Activated T-cell treated with anti-CD3 and anti-CD28 coated beads for 1 hour (primary cell): Measurements from ENCODE around the gene ALAS1.

Experiments used
- DNase-seq: peaks from one replicate; pipeline ENCODE4 v3.0.0-alpha.2; 2020; ENCODE audit warnings: low read depth

Gene ALAS1

DNA sequence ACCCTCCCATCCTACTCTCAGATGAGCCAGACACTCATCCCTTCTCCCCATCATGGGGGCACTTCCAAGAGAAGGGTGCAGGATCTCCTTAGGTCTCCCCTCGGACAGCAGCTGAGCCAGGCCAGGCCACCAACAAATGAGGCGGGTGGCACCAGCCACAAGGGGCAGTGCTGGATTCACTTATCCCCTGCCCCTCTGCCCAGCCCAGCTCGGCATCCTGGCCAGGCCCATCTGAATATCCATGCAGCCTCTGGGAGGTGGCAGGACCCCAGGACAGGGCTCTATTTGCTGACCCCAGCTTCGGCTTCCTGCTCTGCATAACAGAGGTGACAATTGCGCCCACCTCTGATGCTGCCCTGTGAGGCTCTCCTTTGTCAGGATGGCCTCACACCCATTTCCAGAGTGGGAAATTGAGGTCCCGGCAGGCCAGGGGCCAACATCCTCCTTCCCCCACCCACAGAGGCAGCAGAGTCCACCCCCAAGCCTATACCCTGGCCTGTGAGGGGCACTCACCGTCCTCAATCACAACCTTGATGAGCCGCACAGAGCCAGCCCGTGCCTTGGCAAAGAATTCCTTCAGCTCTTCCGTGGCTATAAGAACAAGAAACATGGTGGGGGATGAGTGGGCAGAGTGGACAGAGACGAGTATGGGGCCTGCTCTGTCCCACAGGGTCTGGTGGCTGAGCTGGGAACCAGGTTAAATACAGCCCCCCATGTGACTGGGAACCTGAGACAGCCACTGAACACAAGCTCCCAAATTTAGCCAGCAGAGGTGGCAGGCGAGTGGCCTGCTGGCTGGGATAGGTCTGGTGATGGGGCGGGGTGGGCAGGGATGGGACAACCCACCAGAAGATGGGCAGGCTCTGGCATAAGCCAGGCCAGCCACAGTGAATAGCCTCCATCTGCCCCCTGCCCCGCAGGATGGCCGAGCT is 36.8 kb downstream of the ALAS1 start:
- DNase-seq, result no peak

- no peak for DNase-seq
Observed at GRCh38 chr3:52236424-52236886, 38.5 kb downstream of the ALAS1 start.

GRCh38 chr3:52237006-52237656 is 39.2 kb downstream of the ALAS1 start:
- no peak for DNase-seq

GRCh38 chr3:52237657-52238172 is 39.8 kb downstream of the ALAS1 start:
- DNase-seq, result no peak

GRCh38 chr3:52238193-52238760 is 40.3 kb downstream of the ALAS1 start:
- DNase-seq, result no peak

DNA sequence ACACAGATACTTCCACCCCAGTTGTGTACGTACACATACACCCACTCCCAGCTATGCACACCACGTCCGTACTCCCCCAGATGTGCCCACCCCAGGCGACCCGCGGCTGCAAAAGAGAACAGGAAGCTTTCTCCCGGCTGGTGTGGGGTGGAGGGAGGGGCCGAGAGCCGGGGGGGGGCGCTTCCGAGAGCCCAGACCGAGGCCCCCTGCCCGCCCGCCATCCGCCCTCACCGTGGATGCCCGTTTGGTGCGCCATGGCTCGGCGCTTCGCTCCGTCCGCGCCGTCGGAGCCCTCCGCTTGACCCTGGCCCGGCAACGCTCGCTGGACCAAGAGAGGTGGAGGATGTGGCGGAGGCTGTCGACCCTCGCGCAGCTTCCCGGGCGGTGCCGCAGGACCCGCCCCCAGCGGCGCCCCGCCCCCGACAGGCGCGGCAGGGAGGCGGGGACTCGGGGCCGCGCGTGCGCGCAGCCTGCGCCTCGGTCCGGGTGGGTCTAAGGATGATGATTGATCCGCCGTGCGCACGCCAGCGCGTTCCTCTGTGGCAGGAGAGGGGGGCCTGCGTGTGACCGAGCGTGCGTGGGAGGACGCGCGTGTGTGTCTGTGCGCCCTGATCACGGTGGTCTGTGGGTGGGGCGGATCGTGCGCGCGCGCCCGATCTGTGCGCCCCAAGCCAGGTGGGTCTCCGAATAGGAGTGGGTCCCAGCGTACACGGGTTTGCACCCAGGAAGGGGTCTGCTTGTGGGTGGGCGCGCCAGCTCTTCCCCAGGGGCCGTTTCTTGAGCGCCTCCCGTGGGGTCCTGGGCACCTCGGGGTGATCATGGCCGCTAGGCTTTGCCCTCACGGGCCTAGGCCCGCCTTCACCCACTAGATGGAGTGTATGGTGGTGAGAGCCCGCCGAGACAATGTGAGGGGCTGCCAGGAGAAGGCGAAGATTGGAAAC is 41.1 kb downstream of the ALAS1 start, which contains the start of gene TWF2:
Gene TWF2, minus strand, starts transcription at position 398 of the 941 bp plus-strand sequence. Its CDS starts 142 bp downstream, at position 256.
- peak; percentile 79 for DNase-seq

DNA sequence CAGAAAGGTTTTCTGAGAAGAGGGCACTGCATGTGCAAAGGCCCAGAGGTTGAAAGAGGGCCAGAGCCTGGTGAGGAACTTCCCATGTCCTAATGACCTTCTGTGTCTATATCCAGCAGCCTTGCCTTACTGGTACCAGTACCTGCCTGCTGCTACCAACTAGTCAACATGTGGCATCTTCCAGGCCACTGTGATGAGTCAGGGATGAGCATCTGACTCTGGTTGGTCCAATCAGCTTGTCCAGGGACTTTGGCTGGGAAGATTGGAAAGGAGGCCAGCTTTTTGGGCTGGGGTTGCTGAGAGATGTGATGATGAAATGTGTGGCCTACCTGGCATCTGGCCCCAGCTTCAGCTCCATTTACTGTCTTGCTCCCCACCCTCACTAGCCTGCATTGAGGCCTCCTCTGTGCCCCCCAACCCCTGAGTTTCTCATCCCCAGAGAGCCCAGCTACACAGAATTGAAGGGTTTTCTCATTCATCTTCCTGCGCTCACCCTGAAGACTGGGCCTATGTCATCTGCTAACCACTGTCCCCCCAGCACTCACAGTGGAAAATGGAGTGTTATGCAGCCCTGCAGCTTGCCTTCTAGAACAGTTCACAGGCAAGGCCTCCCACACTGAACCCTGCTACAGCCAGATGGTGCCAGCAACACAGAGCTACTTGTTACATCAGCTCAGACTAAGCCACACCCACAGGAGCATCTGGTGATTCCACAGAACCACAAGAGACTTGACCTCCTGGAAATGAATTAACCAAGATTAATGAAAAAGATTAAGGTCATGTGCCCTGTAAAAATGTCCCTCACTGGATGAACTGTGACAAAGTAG is 42.3 kb downstream of the ALAS1 start:
- no peak for DNase-seq

- DNase-seq, result no peak
Observed at GRCh38 chr3:52240886-52241370, 43.0 kb downstream of the ALAS1 start.

GRCh38 chr3:52242039-52242438 is 44.1 kb downstream of the ALAS1 start:
- no peak for DNase-seq

- no peak for DNase-seq
Observed at GRCh38 chr3:52243791-52244628, 46.0 kb downstream of the ALAS1 start.

GRCh38 chr3:52245322-52246263 is 47.6 kb downstream of the ALAS1 start, which contains the start of gene PPM1M:
PPM1M (plus strand) TSS chr3:52245759; CDS start chr3:52245825, 66 bp downstream.
- DNase-seq, result peak; percentile 44

GRCh38 chr3:52246264-52246620 is 48.3 kb downstream of the ALAS1 start:
- DNase-seq, result no peak

DNA sequence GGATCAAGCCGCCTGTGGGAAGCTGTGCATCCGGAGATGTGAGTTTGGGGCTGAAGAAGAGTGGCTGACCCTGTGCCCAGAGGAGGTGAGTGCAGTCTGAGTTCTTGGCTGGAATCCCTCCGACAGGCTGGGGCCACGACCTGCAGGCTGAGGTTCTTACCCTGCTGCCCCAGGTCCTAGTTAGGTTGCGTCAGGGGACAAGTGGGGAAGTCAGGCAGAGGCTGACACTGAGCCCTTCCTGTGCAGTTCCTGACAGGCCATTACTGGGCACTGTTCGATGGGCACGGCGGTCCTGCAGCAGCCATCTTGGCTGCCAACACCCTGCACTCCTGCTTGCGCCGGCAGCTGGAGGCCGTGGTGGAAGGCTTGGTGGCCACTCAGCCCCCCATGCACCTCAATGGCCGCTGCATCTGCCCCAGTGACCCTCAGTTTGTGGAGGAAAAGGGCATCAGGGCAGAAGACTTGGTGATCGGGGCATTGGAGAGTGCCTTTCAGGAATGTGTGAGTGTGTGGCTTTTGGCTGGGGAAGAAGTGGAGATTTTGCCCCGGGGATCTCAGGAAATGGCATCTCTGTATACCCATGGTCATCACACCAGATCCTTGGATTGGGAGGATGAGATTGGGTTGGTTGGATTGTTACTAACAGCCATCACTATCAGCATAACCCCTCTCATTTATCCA is 48.9 kb downstream of the ALAS1 start:
- DNase-seq, result no peak

DNA sequence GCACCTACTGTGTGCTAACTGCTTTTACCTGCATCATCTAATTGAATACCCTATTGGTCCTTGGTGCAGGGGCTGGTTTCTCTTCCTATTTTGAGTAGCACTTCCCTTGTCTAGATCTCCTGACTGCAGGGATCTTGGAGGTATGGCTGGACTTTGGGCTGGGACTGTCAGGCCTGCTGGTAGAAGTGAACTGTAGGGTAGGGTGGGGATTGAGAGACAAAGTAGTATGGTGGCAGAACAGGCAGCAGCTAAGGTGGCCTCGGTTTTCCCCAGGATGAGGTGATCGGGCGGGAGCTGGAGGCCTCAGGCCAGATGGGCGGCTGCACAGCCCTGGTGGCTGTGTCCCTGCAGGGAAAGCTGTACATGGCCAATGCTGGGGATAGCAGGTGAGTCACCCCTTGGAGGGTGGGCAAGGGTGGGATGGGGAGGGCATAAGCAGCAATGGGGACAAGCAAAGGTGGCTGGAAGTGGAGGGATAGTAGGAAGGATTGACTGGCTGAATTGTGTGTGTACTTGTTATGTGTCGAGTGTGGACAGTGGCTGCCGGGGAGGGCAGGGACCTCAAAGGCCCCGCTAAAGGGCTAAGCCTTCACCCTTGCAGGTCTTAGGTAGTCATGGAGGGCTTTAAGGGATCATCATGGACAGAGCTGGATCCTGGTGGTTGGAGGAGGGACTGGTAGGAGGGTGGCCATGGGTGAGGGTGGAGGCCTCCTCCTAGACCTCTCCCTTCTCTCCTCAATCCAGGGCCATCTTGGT is 49.6 kb downstream of the ALAS1 start:
- DNase-seq, result no peak

DNA sequence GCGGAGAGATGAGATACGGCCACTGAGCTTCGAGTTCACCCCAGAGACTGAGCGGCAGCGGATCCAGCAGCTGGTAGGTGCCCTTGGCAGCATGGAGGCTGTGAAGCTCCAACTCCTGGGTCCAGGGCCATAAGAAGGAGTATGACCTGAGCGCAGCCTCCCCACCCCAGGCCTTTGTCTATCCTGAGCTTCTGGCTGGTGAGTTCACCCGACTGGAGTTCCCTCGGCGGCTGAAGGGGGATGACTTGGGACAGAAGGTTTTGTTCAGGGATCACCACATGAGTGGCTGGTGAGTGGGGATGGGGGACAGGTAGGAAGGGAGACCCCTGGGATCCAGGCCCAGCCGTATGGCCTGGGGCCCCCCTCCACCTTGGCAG is 50.2 kb downstream of the ALAS1 start:
- DNase-seq, result no peak

GRCh38 chr3:52248816-52249547 is 51.0 kb downstream of the ALAS1 start:
- DNase-seq, result no peak
